ENCODE data around the gene FHL3.

GRCh38 chr1:37998089-37998808 is 7.1 kb downstream of the FHL3 start:
- TF ChIP-seq CTCF (IDR thresholded peaks at IDR 0.05; ENCODE audit: extremely low read depth in 1 of 2, insufficient read depth in 1 of 2, low read depth in 1 of 2, low read length in 2 of 2) (no peak), POLR2A (IDR thresholded peaks at IDR 0.05; ENCODE audit: low read depth, low read length) (no peak), EZH2 (IDR thresholded peaks at IDR 0.05; ENCODE audit: borderline replicate concordance, low read depth, low read length, severe bottlenecking) (no peak), JUN (IDR thresholded peaks at IDR 0.05; ENCODE audit: borderline replicate concordance, insufficient read depth, insufficient read length, low read depth) (no peak), MYC (IDR thresholded peaks at IDR 0.05; ENCODE audit: low read depth, low read length) (no peak), POLR2AphosphoS5 (IDR thresholded peaks at IDR 0.05; ENCODE audit: insufficient read depth, low read depth, low read length) (no peak)
